Transverse colon (tissue), 3 donors: ENCODE results near the gene SLC12A3.

Source experiments
- CTCF ChIP-seq, 5 experiments: fragments of 200-600 bp in 3 of 5; fragments of 450-650 bp in 2 of 5; sonication (generic) in 3 of 5; IDR thresholded peaks; 1 replicate in 2 of 5; 2 replicates in 3 of 5; pipeline ENCODE4 v1.5.1; 2016 to 2017; ENCODE audit warnings: antibody characterized with exemption in 5 of 5, inconsistent platforms in 3 of 5, mild to moderate bottlenecking in 2 of 5, moderate library complexity in 1 of 5
- POLR2A ChIP-seq: fragments of 450-650 bp; IDR thresholded peaks from one replicate; pipeline ENCODE4 v1.6.1; 2016; ENCODE audit warnings: antibody characterized with exemption, mild to moderate bottlenecking, moderate library complexity

- TF ChIP-seq POLR2A (no peak), CTCF (IDR thresholded peaks at IDR 0.05) (no peak)
Observed at GRCh38 chr16:56844056-56844455, 21.0 kb upstream of the SLC12A3 start.
